Renal pelvis (tissue), 4 donors: ENCODE data around the gene DYSF. TPM values are rescaled to one million over a fixed set of nuclear protein-coding genes. Genes with fewer than 3 reads are reported as not detected.

Experiments
- DNase-seq: peaks from one replicate; pipeline ENCODE4 v3.0.0-alpha.2; 2013
- polyA plus RNA-seq, 3 donors: library from polyadenylated mRNA; unstranded; fragments of 120-200 nt; gene quantifications; one replicate each; pipeline ENCODE4 v1.2.1, GENCODE V29; 2013; ENCODE audit not compliant: insufficient read length in 3 of 3

The DYSF gene
- polyA plus RNA-seq, 3 donors = 15.3 to 21.3 (median 17.3) TPM

GRCh38 chr2:71671203-71671854 lies 218.0 kb downstream of the DYSF start:
- no peak for DNase-seq

- no peak for DNase-seq
Observed at GRCh38 chr2:71671895-71672825, 218.8 kb downstream of the DYSF start.

GRCh38 chr2:71672826-71673795 lies 219.8 kb downstream of the DYSF start:
- no peak for DNase-seq

- no peak for DNase-seq
Observed at GRCh38 chr2:71674158-71674851, 220.9 kb downstream of the DYSF start.

- peak; percentile 48 for DNase-seq
Observed at GRCh38 chr2:71675296-71675695, 221.9 kb downstream of the DYSF start.

- no peak for DNase-seq
Observed at GRCh38 chr2:71678874-71679273, 225.5 kb downstream of the DYSF start.

GRCh38 chr2:71679491-71679890 lies 226.1 kb downstream of the DYSF start:
- DNase-seq = no peak

- DNase-seq = no peak
Observed at GRCh38 chr2:71680925-71681324, 227.6 kb downstream of the DYSF start.

- no peak for DNase-seq
Observed at GRCh38 chr2:71681626-71682025, 228.3 kb downstream of the DYSF start.

- DNase-seq = no peak
Observed at GRCh38 chr2:71682341-71682740, 229.0 kb downstream of the DYSF start.

GRCh38 chr2:71683070-71683469 lies 229.7 kb downstream of the DYSF start:
- DNase-seq = no peak

GRCh38 chr2:71683666-71684065 lies 230.3 kb downstream of the DYSF start:
- no peak for DNase-seq

GRCh38 chr2:71684226-71685072 lies 231.1 kb downstream of the DYSF start:
- DNase-seq = no peak

GRCh38 chr2:71685073-71685848 lies 231.9 kb downstream of the DYSF start:
- DNase-seq = no peak

- DNase-seq = no peak
Observed at GRCh38 chr2:71685941-71686611, 232.7 kb downstream of the DYSF start.

- DNase-seq = no peak
Observed at GRCh38 chr2:71686781-71687180, 233.4 kb downstream of the DYSF start.

- no peak for DNase-seq
Observed at GRCh38 chr2:71687412-71687811, 234.1 kb downstream of the DYSF start.

- no peak for DNase-seq
Observed at GRCh38 chr2:71688530-71688929, 235.2 kb downstream of the DYSF start.

GRCh38 chr2:71689393-71689792 lies 236.0 kb downstream of the DYSF start:
- no peak for DNase-seq
